Tibial artery (tissue), 4 donors: ENCODE data around the gene ACOT8.

Experiments
- DNase-seq, 2 donors: peaks; one replicate each; pipeline ENCODE4 v3.0.0-alpha.2; 2019
- H3K27ac ChIP-seq, 2 donors: fragments of 200-600 bp; sonication (generic) in 1 of 2; 1 replicate in 1 of 2; 2 replicates in 1 of 2; pipeline ENCODE4 v1.5.1; 2018 to 2019; ENCODE audit warnings: mild to moderate bottlenecking in 1 of 2
- H3K27me3 ChIP-seq, 2 donors: fragments of 200-600 bp; sonication (generic) in 1 of 2; one replicate each; pipeline versions ENCODE4 v1.5.1 to v1.6.0; 2016 to 2019
- H3K36me3 ChIP-seq, 3 donors: fragments of 200-600 bp; sonication (generic) in 2 of 3; one replicate each; pipeline ENCODE4 v1.5.1; 2016 to 2019; ENCODE audit warnings: mild to moderate bottlenecking in 2 of 3
- H3K4me1 ChIP-seq, 4 donors: fragments of 200-600 bp; sonication (generic) in 2 of 4; 1 replicate in 3 of 4; 2 replicates in 1 of 4; pipeline ENCODE4 v1.5.1; 2016 to 2019
- H3K4me3 ChIP-seq, 2 donors: fragments of 200-600 bp; sonication (generic) in 1 of 2; 1 replicate in 1 of 2; 2 replicates in 1 of 2; pipeline ENCODE4 v1.5.1; 2018 to 2019; ENCODE audit warnings: mild to moderate bottlenecking in 2 of 2
- H3K9me3 ChIP-seq, 3 donors: fragments of 200-600 bp; sonication (generic) in 1 of 3; one replicate each; pipeline ENCODE4 v1.5.1; 2016 to 2019
- CTCF ChIP-seq, 2 experiments: fragments of 200-600 bp in 1 of 2; fragments of 450-650 bp in 1 of 2; IDR thresholded peaks; one replicate each; pipeline ENCODE4 v1.5.1; 2017 to 2019; ENCODE audit warnings: antibody characterized with exemption in 2 of 2, mild to moderate bottlenecking in 1 of 2, moderate library complexity in 1 of 2
- intact Hi-C: fragments of 100-400 bp; cut with DNase I; formaldehyde crosslinking; loops from one replicate; pipeline ENCODE4 v1.15.0; 2023; ENCODE audit warnings: low total_unique reads

ACOT8 gene

GRCh38 chr20:45899046-45899835 is 42.0 kb upstream of the ACOT8 start:
- TF ChIP-seq CTCF (IDR thresholded peaks at IDR 0.05), result no peak
- DNase-seq, result no peak
- H3K9me3 ChIP-seq, result no peaks in the 10 kb centered on the region

GRCh38 chr20:45898285-45898684 is 41.1 kb upstream of the ACOT8 start:
- no peak overlapping the region for H3K4me3 ChIP-seq
- peaks cover 19 to 74% (median 71%) of the 10 kb centered on the region in 3 donors for H3K36me3 ChIP-seq
- intact Hi-C loops, result no loop called here
- no peaks in the 10 kb centered on the region for H3K4me1 ChIP-seq
- H3K9me3 ChIP-seq, result no peaks in the 10 kb centered on the region
- DNase-seq, result no peak
- no peak overlapping the region for H3K27ac ChIP-seq
- H3K27me3 ChIP-seq, result no peaks in the 10 kb centered on the region
- TF ChIP-seq CTCF (IDR thresholded peaks at IDR 0.05), result no peak

More at GRCh38 chr20:45899046-45899835, 42.0 kb upstream of the ACOT8 start:
- H3K4me1 ChIP-seq, result no peaks in the 10 kb centered on the region
- intact Hi-C loops, result no loop called here
- H3K27me3 ChIP-seq, result no peaks in the 10 kb centered on the region
- H3K27ac ChIP-seq, result no peak overlapping the region
- peaks cover 19 to 64% (median 62%) of the 10 kb centered on the region in 3 donors for H3K36me3 ChIP-seq
- H3K4me3 ChIP-seq, result no peak overlapping the region

GRCh38 chr20:45897692-45898091 is 40.5 kb upstream of the ACOT8 start:
- intact Hi-C loops, result no loop called here
- no peak for DNase-seq
- H3K4me3 ChIP-seq, result no peak overlapping the region
- H3K27me3 ChIP-seq, result no peaks in the 10 kb centered on the region
- TF ChIP-seq CTCF (IDR thresholded peaks at IDR 0.05), result no peak
- H3K36me3 ChIP-seq, result peaks cover 19 to 80% (median 71%) of the 10 kb centered on the region in 3 donors
- no peak overlapping the region for H3K27ac ChIP-seq
- H3K9me3 ChIP-seq, result no peaks in the 10 kb centered on the region
- H3K4me1 ChIP-seq, result peaks cover 0 to 4% (median 0%) of the 10 kb centered on the region in 4 donors

- H3K27me3 ChIP-seq, result no peaks in the 10 kb centered on the region
- H3K4me1 ChIP-seq, result peaks cover 0 to 8% (median 1%) of the 10 kb centered on the region in 4 donors
- DNase-seq, result no peak
- TF ChIP-seq CTCF (IDR thresholded peaks at IDR 0.05), result no peak
- no peak overlapping the region for H3K27ac ChIP-seq
- H3K36me3 ChIP-seq, result peaks cover 19 to 81% (median 71%) of the 10 kb centered on the region in 3 donors
- no peak overlapping the region for H3K4me3 ChIP-seq
- intact Hi-C loops, result no loop called here
- H3K9me3 ChIP-seq, result no peaks in the 10 kb centered on the region
These were observed 40.1 kb upstream of the ACOT8 start for GRCh38 chr20:45897289-45897688.

GRCh38 chr20:45896641-45897161 is 39.5 kb upstream of the ACOT8 start:
- no peak for DNase-seq
- Histone ChIP-seq H3K27me3 (no peaks in the 10 kb centered on the region), H3K9me3 (no peaks in the 10 kb centered on the region), H3K27ac (no peak overlapping the region), H3K4me1 (peaks cover 0 to 14% (median 7%) of the 10 kb centered on the region in 4 donors), H3K4me3 (no peak overlapping the region), H3K36me3 (peaks cover 19 to 77% (median 71%) of the 10 kb centered on the region in 3 donors)
- no peak for TF ChIP-seq CTCF (IDR thresholded peaks at IDR 0.05)
- intact Hi-C loops, result no loop called here
